HG03196 (cell line): Measurements from ENCODE around the gene ANKRD37.
"Not testable (repeated sequence)": the region's sequence is repeated elsewhere in the genome, so short reads cannot be mapped to it uniquely, and the experiment has no call there.

Experiments used
- ATAC-seq: cut with Tn5 transposase; IDR thresholded peaks from one replicate; pipeline ENCODE4 v1.9.1; 2021; ENCODE audit not compliant: unreplicated experiment

Gene ANKRD37, protein sequence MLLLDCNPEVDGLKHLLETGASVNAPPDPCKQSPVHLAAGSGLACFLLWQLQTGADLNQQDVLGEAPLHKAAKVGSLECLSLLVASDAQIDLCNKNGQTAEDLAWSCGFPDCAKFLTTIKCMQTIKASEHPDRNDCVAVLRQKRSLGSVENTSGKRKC

DNA sequence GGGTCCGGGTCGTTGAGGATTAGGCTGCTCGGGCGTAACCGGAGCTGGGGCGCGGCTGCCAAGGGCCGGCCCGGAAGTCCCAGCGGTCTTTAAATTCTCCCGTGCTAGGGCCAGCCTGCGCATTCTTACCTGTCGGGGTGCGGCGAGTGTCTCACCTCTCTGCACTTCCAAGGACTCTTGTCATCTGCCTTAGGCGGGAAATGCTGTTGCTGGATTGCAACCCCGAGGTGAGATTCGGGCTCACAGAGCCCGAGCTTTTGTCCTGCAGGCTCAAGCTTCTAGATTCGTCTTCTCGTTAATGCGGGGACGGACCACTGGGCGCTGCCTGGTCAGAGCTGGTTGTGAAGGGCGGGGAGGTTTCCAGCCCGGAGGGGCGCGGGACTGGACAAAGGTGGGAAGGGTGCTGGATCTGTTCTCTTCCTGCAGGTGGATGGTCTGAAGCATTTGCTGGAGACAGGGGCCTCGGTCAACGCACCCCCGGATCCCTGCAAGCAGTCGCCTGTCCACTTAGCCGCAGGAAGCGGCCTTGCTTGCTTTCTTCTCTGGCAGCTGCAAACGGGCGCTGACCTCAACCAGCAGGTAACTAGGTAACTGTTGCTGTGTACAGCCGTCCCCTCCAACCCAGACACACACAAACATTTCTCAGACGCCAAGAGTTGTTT lies at the start of gene ANKRD37:
Gene ANKRD37 (plus strand): TSS at position 118 of the 662 bp plus-strand sequence. CDS start 83 bp downstream, at position 201.
- peak; percentile 2 for ATAC-seq

DNA sequence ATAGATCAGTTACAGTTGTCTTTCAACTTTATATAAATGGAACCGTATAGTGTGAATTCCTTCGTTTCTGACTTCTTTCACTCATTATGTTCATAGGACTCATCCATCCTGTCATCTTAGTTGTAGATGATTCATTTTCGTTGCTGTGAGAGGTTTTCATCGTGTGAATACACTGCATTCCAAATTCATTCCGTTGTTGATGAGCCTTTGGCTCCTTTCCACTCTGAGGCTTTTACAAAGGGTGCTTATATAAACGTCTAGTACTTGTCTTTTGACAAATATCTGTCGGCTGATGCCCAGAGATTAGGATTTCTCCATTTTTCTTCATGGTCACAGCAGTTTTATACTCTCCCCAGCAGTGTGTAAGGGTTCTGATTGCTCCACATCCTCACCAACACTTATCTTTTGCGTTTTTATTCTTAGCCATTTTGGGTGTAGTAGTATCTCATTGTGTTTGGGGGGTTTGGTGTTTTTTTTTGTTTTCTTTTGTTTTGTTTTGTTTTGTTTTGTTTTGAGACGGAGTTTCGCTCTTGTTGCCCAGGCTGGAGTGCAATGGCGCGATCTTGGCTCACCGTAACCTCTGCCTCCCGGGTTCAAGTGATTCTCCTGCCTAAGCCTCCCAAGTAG lies 49.6 kb upstream of the ANKRD37 start:
- ATAC-seq: no peak

DNA sequence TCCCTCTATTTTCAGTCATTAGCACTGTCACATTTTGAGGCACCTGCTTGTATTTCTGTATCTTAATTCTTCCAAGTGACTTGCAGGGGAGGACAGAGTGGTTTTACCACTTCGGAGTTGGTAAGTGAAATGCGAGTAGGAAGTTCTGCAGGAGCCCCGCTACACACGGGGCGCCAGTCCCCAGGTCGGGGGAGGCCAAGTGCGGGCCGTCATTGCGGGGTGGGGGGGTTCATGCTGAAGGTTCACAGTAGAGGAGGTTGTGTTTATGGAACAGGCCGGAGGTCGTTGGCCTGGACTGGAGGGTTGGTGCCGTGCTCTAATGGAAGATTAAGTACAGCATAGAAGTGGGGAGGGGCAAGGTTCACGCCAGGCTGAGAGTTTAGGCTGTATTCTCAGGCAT lies 45.0 kb upstream of the ANKRD37 start:
- ATAC-seq: no peak

DNA sequence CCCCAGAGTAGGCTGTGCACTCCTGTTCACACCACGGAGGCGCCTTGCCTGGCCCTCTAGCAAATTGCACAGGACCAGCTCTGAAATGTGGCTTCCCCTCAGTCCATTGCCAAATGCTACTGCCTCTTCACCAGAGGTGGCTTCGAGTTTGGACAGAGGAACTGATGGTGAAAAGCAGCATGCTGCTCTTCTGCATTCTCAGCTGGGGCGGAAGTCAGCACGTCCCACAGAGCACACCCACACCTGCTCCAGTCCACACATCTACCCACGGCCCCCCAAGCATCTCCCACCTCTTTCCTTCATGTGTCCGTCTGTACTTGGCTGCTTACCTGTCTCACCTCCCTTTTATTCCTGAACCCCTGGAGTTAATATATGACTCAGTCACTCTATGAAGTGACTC lies 44.4 kb upstream of the ANKRD37 start:
- no peak for ATAC-seq

DNA sequence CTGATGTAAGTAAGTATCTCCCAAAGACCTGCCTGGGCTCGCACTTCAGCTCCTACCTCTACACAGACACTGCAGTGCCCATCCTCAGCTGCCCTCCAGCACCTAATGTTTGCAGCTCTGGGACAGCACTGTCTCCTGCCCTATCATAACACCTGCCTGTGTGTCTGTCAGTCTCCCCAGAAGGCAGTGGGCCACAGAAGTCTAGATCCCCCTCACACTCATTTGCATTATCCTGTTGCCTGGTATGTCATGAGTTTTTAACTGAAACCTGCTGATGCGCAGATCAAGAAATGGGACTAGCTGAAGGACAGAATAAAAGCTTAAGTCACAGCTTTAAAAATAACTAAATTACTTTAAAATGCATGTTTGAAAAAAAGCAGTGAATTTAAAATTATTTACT lies 43.9 kb upstream of the ANKRD37 start:
- no peak for ATAC-seq

DNA sequence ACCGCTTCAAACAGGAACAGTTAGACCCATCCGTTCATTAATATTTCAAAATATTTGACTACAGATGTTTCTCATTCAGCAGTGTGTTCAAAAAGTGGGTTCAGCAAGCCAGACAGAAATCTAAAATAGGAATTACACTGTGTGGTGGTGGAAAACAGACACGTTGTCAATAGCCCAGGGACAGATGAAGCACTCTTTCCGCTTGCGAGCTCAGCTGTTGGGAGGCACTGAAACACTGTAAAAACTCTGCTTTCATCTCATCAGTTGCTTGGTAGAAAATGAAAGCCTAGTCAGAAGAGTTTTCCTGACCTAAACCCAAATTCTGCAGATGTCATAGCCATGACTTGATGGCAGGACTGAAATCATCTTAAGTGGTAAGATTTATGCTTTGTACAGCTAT lies 39.4 kb upstream of the ANKRD37 start:
- no peak for ATAC-seq

DNA sequence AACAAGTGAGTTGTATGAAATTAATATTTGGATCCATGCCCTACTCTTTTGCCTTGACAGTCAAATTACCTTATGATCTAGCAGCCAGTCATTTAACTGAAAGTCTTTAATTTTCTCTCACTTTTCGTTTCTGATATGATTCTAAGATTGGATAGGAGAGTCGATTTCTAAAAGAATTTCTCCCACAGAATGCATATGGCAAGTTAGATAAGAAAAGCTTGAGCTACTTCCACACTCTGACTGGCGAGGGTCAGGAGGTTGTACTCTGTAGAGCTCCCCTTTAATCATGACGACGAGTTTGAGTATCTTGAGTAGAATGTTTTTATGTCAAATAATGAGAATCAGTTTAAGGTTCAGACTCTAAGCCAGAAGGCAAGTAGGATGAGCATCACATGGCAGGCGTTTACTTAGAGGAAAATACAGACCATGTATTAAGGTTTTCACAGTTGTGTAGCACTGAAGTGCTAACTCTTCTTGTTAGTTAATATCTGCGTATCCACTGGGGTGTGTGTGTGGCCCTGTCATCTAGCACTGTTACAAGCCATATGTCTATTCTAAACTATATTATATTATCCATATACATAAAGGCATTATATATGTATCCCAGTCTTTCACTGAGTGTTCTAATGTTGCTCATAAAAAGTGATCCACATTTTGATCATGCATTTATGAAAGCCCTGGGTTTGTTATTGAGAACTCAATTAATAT lies 38.8 kb upstream of the ANKRD37 start:
- ATAC-seq: no peak

DNA sequence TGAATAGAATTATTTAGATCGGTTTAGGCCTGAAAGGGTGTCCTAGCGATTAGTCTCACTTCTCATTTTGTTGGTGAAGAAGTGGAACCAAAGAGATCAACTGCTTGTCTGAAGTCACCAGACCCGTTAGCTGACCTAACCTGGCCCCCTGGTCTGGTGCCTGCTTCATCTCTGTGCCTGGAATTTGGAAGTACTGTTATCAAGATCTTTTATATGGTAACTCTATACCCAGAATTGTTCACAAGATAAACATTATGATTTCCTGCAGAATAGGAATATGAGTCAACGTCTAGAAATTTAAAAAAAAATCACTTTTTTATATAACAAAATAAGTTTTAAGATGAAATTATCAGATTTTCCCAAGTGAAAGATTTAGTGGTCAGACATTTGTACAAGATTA lies 38.1 kb upstream of the ANKRD37 start:
- ATAC-seq: no peak

DNA sequence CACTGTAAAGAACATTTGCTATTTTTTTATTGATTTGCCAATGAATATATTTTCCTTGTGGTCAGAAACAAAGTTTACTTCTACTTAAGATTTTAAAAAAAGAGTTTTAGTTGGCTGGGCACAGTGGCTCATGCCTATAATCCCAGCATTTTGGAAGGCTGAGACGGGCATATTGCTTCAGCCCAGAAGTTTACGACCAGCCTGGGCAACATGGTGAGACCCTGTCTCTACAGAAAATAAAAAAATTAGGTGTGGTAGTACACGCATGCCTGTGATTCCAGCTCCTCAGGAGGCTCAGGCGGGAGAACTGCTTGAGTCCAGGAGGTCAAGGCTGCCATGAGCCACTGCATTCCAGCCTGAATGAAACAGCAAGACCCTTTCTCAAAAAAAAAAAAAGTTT lies 37.7 kb upstream of the ANKRD37 start:
- ATAC-seq: no peak

DNA sequence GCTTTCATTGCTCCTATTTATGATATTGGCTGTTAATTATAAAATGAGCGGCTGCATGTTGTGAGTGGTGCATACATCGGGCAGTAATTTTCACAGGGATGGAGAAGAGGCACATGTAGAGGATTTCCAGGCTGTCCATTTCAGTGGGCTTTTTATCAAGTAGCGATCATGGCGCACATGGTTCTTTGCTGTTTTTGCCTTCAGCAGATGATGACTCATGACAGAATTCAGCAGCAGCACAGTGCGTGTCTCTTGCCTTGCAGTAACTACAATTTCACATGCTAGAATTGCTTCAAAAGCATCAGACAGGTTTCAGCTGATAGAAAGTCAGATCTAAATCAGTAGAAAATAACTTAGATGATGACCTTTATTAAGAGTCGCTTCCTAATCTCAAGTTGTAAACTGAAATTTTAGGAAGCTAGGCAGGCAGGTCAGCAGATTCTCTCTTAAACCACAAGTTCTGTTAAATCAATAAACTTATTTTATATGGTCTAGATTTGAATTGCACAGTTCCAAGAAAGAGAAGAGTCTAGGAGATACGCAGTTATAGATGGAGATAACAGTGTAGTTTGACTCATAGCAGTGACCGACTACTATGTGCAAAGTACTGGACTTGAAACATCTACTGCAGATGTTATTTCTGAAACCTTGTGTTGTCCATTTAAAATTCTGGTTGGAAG lies 36.7 kb upstream of the ANKRD37 start:
- no peak for ATAC-seq

DNA sequence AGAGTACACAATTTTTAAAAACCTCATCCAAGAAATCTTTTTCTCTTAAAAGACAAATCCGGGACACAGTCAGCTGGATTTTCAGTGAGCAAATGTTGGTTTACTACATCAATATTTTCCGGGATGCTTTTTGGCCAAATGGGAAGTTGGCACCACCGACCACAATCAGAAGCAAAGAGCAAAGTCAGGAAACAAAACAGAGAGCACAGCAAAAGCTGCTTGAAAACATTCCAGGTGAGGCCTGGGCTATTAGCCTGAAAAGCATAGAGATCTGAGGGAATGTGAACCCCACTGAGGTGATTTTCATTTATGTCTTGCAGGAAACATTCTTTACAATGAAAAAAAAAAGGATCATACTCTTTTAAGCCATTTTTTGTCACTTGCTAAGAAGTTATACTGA lies 34.8 kb upstream of the ANKRD37 start:
- ATAC-seq: no peak

DNA sequence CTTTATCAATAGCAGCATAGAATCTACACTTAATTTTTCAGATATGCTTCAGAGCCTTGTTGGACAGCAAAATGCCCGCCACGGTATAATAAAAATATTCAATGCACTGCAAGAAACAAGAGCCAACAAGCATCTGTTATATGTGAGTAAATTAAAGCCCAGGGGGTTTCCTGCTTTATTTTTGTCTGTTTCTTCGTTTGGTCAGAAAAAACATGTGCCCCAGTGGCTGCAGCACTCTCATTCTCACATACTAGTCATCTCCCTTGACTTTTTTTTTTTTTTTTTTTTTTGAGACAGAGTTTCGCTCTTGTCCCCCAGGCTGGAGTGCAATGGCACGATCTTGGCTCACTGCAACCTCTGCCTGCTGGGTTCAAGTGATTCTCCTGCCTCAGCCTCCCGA lies 34.1 kb upstream of the ANKRD37 start:
- ATAC-seq: not testable (repeated sequence)

DNA sequence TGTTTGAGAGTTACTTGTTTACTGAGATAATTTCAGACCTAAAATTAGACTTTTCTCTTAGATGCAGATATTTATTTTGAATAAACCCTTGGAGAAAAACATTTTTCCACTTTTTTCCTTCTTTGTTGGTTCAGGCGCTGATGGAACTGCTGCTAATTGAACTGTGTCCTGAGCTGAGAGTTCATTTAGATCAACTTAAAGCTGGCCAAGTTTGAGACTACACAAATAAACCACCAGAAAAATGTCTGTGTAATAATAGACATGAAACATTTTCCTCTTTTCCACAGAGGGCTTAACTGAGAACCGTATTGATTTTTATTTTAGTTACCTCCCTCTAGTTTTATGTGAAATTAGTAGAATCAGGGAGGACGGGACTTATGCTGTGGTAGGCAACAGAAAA lies 33.4 kb upstream of the ANKRD37 start:
- ATAC-seq: no peak

DNA sequence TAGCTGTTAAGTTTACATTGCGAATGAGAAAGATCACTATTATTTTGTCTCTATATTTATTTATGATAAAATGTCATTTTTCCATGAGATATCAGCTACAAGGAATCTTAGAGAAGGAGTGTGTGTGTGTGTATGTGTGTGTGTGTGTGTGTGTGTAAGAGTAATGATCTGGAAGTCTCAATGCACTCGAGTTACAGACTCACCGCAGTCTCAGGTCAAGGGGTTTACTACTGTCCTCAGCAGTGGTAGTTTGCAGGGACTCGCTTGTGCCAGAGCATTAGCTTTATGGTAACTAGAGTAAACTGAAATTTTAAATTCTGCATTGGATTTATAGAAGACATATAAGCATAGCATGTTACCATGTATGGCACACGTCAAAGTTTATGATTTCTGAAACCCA lies 31.8 kb upstream of the ANKRD37 start:
- no peak for ATAC-seq

DNA sequence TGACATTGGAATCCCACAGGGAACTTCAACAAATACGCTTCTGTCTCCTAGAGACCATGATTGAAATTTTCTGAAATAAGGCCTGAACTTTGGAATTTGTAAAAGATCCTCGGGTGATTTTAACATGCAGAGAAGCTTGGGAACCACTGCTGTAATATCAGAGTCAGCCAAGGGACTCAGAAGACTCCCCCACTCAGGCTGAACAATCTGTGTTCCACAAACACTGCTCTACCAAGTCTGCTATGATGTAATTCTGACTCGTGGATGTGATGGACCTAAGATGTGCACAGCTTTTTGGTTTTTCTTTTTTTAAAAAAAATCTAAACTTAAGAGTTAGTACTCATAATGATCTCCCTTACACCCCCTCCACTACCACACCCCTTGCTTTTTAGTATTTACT lies 26.9 kb upstream of the ANKRD37 start:
- ATAC-seq: no peak

DNA sequence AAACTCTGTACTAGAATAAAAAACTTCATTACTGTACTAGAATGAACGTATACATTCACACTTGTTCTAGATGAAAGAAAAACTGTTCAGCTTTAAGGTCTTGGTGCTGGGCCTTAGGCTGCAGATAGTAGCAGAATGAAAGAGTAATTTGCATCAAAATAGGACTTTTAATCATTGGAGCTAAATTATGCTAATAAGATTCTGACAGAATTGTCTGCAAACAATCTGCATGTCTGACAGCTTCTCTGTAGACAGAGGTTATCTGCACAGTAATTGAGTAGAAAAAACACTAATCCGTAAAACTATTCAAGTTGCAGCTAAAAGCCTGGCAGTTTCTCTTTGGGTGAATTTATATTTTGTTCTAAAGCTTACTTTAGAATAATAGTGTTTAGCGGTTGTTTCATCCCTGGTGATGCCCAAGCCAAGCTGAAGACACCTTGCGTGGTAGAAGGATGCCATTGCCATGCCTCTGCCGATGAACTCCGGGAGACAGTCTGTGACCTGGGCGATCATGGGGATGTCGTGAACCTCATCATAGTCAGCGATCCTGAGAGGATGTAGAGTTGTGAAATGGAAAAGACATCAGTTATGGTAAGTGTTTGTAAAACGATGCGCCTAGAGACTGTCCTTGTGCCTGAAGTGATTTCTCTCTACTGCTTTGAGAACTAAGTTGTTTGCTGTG lies 26.2 kb upstream of the ANKRD37 start:
- ATAC-seq: no peak

DNA sequence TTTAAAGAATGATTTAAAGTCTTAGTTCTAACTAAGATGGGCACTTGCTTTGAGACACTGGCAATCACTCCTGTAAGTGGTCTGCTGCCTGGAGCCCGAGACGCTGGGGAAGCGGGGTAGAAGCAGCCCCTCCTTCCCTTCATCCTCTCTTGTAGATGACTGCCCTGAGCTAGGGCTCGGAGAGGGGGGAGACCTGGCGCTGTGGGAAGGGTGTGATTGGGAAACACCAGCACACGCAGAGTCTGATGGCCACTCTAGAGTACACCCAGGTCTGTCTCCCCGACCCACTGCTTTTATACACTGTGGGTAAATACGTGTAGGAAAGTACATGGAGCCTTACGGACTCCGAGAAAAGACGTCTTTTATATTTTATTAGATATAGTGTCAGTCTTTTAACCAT lies 24.9 kb upstream of the ANKRD37 start:
- ATAC-seq: no peak

DNA sequence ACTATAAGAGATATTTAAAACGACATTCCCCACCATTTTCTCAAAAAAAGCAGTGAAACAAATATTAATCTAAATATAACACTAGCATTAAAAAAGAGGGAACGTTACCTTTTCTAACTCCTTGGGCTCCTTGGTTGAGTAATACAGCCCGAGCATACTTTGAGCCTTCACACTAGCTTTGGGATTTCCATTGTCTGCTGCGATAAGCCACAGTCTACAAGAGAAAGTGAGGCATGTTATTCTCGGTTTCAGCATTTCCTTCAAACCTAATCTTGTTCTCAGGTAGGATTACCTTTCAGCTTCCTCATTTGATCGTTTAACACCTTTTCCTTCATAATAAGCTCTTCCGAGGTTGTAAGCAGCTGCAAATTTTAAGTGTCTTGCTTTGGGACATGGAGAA lies 22.6 kb upstream of the ANKRD37 start:
- no peak for ATAC-seq

DNA sequence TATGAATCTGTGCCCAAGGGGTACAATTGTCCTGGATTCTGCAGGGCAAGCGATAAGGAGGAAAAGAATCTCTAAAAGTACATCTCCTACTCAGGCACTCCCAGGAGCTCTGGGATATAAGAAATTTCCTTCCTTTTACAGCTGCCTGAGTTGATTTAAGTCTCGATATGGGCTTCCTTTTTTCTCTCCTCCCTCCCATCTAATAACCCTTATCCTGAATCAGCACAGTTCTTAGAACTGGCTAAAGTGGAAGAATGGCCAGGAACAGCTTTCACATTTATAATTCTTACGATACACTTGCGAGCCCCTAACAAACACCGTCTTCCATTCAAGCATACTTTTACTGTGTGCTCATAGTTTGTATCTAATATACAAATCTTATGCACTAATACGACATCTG lies 22.1 kb upstream of the ANKRD37 start:
- ATAC-seq: no peak

DNA sequence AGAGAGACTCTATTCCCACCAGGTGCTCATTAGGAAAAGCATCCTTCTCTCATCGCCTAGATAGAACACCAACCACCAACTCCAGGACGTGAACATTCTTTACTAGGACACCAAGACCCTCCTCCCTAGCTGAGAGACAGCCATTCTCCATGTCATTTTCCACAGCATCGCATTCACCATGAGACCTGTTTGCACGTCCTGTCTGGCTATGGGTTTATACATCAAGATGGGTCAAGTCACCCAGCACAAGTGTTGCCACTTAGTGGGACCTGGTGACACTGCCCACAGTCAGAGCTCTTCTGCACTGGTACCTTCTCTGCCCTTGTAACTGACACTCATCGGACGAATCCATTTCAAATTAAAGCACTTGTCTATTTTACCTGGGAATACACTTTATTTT lies 18.4 kb upstream of the ANKRD37 start:
- no peak for ATAC-seq
